ENCODE results near the gene ISCU. TPM values are rescaled to one million over a fixed set of nuclear protein-coding genes. Genes with fewer than 3 reads are reported as not detected.
"Not testable (repeated sequence)": the region's sequence is repeated elsewhere in the genome, so short reads cannot be mapped to it uniquely, and the experiment has no call there.

The ISCU gene
- total and polyA plus RNA-seq, 2 donors (not counting 3 experiments of a cell fraction or from before 2014, with no cell fraction given) = 74.8 to 78.6 TPM

- no peak overlapping the region for H2AFZ ChIP-seq (ENCODE audit: low read depth, low read length)
- BruUV-seq (replicated peaks) = no TSS peak
- H3K27me3 ChIP-seq (ENCODE audit: control insufficient read depth in 2 of 2, insufficient read depth in 2 of 2, low read length in 2 of 2) = no peaks in the 10 kb centered on the region
- FAIRE-seq (no peak), DNase-seq (ENCODE audit: low read depth, low spot score) (no peak)
- H3K9ac ChIP-seq (replicated peaks; ENCODE audit: extremely low read depth, insufficient read depth, low read length) = no peak overlapping the region
- H3K9me1 ChIP-seq (replicated peaks; ENCODE audit: control insufficient read depth, extremely low read depth, insufficient read depth, low read length) = no peaks in the 10 kb centered on the region
- ChIA-PET POLR2A (no interaction called here), CTCF (no interaction called here)
- no peaks in the 10 kb centered on the region for H3K9me3 ChIP-seq (replicated peaks; ENCODE audit: control insufficient read depth, insufficient read depth, low read length)
- no peak overlapping the region for H3K4me3 ChIP-seq (replicated peaks in 1 of 3; ENCODE audit: insufficient read depth in 1 of 3, low read depth in 1 of 3, low read length in 3 of 3)
- peaks cover 94% of the 10 kb centered on the region for H3K79me2 ChIP-seq (ENCODE audit: control insufficient read depth, insufficient read depth, low read length)
- peaks cover 5% of the 10 kb centered on the region for H4K20me1 ChIP-seq (replicated peaks; ENCODE audit: control insufficient read depth, extremely low read depth, insufficient read depth, low read length)
- H3K4me1 ChIP-seq (ENCODE audit: control insufficient read depth, extremely low read depth, insufficient read depth, low read length) = no peaks in the 10 kb centered on the region
- H3K4me2 ChIP-seq (ENCODE audit: insufficient read depth, low read length) = no peak overlapping the region
- peaks cover 2 to 3% of the 10 kb centered on the region in 2 experiments for H3K36me3 ChIP-seq (ENCODE audit: control insufficient read depth in 2 of 2, extremely low read depth in 1 of 2, insufficient read depth in 2 of 2, low read length in 2 of 2)
- intact Hi-C loops (cut with micrococcal nuclease) (no loop called here), dilution Hi-C loops (cut with MboI; ENCODE audit: extremely low pct_ligation_motif_present, low sequenced_read_pairs) (no loop called here)
- H3K27ac ChIP-seq (ENCODE audit: insufficient read depth, low read depth, low read length) = no peak overlapping the region
- TF ChIP-seq POLR2A (IDR thresholded peaks at IDR 0.05; ENCODE audit: low read depth, low read length) = no peak
Observed at GRCh38 chr12:108553799-108554198, 8.6 kb upstream of the ISCU start.

GRCh38 chr12:108555383-108555782 is 7.0 kb upstream of the ISCU start:
- H3K27ac ChIP-seq (ENCODE audit: insufficient read depth, low read depth, low read length); H4K20me1 ChIP-seq (replicated peaks; ENCODE audit: control insufficient read depth, extremely low read depth, insufficient read depth, low read length); H3K4me3 ChIP-seq (replicated peaks in 1 of 3; ENCODE audit: insufficient read depth in 1 of 3, low read depth in 1 of 3, low read length in 3 of 3); H3K9ac ChIP-seq (replicated peaks; ENCODE audit: extremely low read depth, insufficient read depth, low read length); H3K9me3 ChIP-seq (replicated peaks; ENCODE audit: control insufficient read depth, insufficient read depth, low read length); dilution Hi-C loops (cut with MboI; ENCODE audit: extremely low pct_ligation_motif_present, low sequenced_read_pairs); H3K36me3 ChIP-seq (ENCODE audit: control insufficient read depth in 2 of 2, extremely low read depth in 1 of 2, insufficient read depth in 2 of 2, low read length in 2 of 2); intact Hi-C loops (cut with micrococcal nuclease); H3K4me2 ChIP-seq (ENCODE audit: insufficient read depth, low read length); H3K9me1 ChIP-seq (replicated peaks; ENCODE audit: control insufficient read depth, extremely low read depth, insufficient read depth, low read length); BruUV-seq (replicated peaks); H3K27me3 ChIP-seq (ENCODE audit: control insufficient read depth in 2 of 2, insufficient read depth in 2 of 2, low read length in 2 of 2); H3K4me1 ChIP-seq (ENCODE audit: control insufficient read depth, extremely low read depth, insufficient read depth, low read length); H2AFZ ChIP-seq (ENCODE audit: low read depth, low read length); FAIRE-seq; CTCF ChIA-PET; DNase-seq (ENCODE audit: low read depth, low spot score); POLR2A ChIA-PET: not testable (repeated sequence)
- H3K79me2 ChIP-seq (ENCODE audit: control insufficient read depth, insufficient read depth, low read length) = peaks cover 94% of the 10 kb centered on the region
